Prostate gland (tissue), 2 donors: Measurements from ENCODE around the gene VRK1.

Experiments used
- POLR2AphosphoS5 ChIP-seq: sonication (generic); formaldehyde crosslinking; IDR thresholded peaks from one replicate; pipeline ENCODE4 v1.6.1; 2017; ENCODE audit warnings: antibody characterized with exemption
- TF ChIP-seq, protein P1 (sequence below), 4 experiments: fragments of 200-600 bp in 2 of 4; fragments of 450-650 bp in 2 of 4; sonication (generic) in 2 of 4; IDR thresholded peaks; 1 replicate in 3 of 4; 2 replicates in 1 of 4; pipeline ENCODE4 v1.5.1; 2016 to 2019; ENCODE audit warnings: antibody characterized with exemption in 4 of 4, mild to moderate bottlenecking in 2 of 4, moderate library complexity in 2 of 4

DNA sequence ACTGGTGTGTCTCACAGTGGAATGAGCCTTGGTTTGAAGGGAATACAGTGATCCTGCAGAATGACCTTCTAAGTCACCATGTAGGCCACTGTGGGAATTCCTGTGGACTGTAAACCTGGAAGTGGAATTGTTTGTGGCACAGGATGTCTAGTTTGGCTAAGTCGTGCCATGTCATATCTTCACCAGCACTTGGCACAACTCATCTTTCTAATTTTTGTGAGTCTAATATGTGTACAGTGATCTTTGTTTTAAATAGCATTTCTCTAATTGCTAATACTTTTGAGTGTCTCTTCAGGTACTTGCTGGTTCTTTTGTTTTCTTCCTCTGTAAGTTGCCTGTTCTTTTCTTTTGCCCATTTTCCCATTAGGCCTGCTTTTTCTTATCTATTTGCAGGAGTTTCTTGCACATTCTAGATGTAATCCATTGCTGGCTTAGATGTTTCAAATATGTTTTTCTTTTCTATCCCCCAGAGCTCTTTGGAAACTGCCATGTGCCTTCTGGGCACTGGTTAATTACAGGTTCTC lies 112.7 kb downstream of the VRK1 start:
- TF ChIP-seq, protein P1, sequence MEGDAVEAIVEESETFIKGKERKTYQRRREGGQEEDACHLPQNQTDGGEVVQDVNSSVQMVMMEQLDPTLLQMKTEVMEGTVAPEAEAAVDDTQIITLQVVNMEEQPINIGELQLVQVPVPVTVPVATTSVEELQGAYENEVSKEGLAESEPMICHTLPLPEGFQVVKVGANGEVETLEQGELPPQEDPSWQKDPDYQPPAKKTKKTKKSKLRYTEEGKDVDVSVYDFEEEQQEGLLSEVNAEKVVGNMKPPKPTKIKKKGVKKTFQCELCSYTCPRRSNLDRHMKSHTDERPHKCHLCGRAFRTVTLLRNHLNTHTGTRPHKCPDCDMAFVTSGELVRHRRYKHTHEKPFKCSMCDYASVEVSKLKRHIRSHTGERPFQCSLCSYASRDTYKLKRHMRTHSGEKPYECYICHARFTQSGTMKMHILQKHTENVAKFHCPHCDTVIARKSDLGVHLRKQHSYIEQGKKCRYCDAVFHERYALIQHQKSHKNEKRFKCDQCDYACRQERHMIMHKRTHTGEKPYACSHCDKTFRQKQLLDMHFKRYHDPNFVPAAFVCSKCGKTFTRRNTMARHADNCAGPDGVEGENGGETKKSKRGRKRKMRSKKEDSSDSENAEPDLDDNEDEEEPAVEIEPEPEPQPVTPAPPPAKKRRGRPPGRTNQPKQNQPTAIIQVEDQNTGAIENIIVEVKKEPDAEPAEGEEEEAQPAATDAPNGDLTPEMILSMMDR (IDR thresholded peaks at IDR 0.05): no peak
- TF ChIP-seq POLR2AphosphoS5: no peak
